ENCODE measurements around the gene C4BPB. TPM values are rescaled to one million over a fixed set of nuclear protein-coding genes. Genes with fewer than 3 reads are reported as not detected.

Gene C4BPB
- total RNA-seq, 2 donors from 2014 or later: not detected

DNA sequence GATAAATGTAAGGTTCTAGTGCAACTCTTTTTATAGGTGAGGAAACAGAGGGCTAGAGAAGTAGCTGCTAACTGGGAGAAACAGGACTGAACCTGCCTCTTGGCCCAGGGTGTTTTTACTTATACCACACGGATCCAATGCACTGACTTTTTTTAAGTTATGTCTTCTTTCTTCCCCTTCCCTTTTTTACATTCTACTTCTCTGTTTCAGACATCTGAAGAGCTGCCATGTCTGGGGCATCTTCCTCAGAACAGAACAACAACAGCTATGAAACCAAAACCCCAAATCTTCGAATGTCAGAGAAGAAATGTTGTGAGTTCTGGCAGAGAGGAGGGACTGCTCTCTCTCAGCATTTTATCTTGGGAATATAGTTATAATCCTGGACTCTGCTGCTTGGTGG is 34.2 kb upstream of the C4BPB start:
- Histone ChIP-seq H3K27me3 (ENCODE audit: control insufficient read depth, insufficient read depth, low read length, poor library complexity, severe bottlenecking) (no peaks in the 10 kb centered on the region), H3K27ac (ENCODE audit: low read depth, low read length) (no peak overlapping the region), H3K4me3 (ENCODE audit: low read length) (no peak overlapping the region), H3K9me3 (ENCODE audit: control insufficient read depth, low read length) (no peaks in the 10 kb centered on the region), H3K4me1 (ENCODE audit: control insufficient read depth, insufficient read depth, low read length) (no peaks in the 10 kb centered on the region), H3K9ac (ENCODE audit: extremely low read depth, low read length, poor library complexity, severe bottlenecking) (no peak overlapping the region), H3K36me3 (ENCODE audit: control insufficient read depth, insufficient read depth, low read length) (peaks cover under 1% of the 10 kb centered on the region)
- 89% methylated on average over 2 of the region's 2 CpGs; no CpG with 5 or more reads in 1 of the 2 experiments for WGBS, 2 experiments (ENCODE audit: insufficient coverage in 1 of 2, insufficient read length in 1 of 2)
- DNase-seq: no peak
- TF ChIP-seq, protein P1, sequence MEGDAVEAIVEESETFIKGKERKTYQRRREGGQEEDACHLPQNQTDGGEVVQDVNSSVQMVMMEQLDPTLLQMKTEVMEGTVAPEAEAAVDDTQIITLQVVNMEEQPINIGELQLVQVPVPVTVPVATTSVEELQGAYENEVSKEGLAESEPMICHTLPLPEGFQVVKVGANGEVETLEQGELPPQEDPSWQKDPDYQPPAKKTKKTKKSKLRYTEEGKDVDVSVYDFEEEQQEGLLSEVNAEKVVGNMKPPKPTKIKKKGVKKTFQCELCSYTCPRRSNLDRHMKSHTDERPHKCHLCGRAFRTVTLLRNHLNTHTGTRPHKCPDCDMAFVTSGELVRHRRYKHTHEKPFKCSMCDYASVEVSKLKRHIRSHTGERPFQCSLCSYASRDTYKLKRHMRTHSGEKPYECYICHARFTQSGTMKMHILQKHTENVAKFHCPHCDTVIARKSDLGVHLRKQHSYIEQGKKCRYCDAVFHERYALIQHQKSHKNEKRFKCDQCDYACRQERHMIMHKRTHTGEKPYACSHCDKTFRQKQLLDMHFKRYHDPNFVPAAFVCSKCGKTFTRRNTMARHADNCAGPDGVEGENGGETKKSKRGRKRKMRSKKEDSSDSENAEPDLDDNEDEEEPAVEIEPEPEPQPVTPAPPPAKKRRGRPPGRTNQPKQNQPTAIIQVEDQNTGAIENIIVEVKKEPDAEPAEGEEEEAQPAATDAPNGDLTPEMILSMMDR (conservative IDR thresholded peaks at IDR 0.05): no peak
- H3K27ac Mint-ChIP-seq: no peak overlapping the region
- peaks cover 13% of the 10 kb centered on the region for H3K4me1 Mint-ChIP-seq
- no peak overlapping the region for H3K4me3 Mint-ChIP-seq
- H3K9me3 Mint-ChIP-seq: no peaks in the 10 kb centered on the region
- peaks cover 2% of the 10 kb centered on the region for H3K27me3 Mint-ChIP-seq (ENCODE audit: insufficient read depth)
- no peaks in the 10 kb centered on the region for H3K36me3 Mint-ChIP-seq (ENCODE audit: low read depth)

GRCh38 chr1:207055386-207056001 is 33.2 kb upstream of the C4BPB start:
- Mint-ChIP-seq H3K9me3 (no peaks in the 10 kb centered on the region), H3K36me3 (ENCODE audit: low read depth) (peaks cover 2% of the 10 kb centered on the region), H3K4me1 (peaks cover 12% of the 10 kb centered on the region), H3K27ac (no peak overlapping the region), H3K4me3 (no peak overlapping the region), H3K27me3 (ENCODE audit: insufficient read depth) (peaks cover 2% of the 10 kb centered on the region)
- Histone ChIP-seq H3K27me3 (ENCODE audit: control insufficient read depth, insufficient read depth, low read length, poor library complexity, severe bottlenecking) (no peaks in the 10 kb centered on the region), H3K4me1 (ENCODE audit: control insufficient read depth, insufficient read depth, low read length) (no peaks in the 10 kb centered on the region), H3K27ac (ENCODE audit: low read depth, low read length) (no peak overlapping the region), H3K9me3 (ENCODE audit: control insufficient read depth, low read length) (no peaks in the 10 kb centered on the region), H3K4me3 (ENCODE audit: low read length) (no peak overlapping the region), H3K36me3 (ENCODE audit: control insufficient read depth, insufficient read depth, low read length) (no peaks in the 10 kb centered on the region), H3K9ac (ENCODE audit: extremely low read depth, low read length, poor library complexity, severe bottlenecking) (no peak overlapping the region)
- no peak for DNase-seq
- 84 to 91% methylated on average over 2 to 3 of the region's 3 CpGs for WGBS, 2 experiments (ENCODE audit: insufficient coverage in 1 of 2, insufficient read length in 1 of 2)
- TF ChIP-seq, protein P1 (conservative IDR thresholded peaks at IDR 0.05): no peak

DNA sequence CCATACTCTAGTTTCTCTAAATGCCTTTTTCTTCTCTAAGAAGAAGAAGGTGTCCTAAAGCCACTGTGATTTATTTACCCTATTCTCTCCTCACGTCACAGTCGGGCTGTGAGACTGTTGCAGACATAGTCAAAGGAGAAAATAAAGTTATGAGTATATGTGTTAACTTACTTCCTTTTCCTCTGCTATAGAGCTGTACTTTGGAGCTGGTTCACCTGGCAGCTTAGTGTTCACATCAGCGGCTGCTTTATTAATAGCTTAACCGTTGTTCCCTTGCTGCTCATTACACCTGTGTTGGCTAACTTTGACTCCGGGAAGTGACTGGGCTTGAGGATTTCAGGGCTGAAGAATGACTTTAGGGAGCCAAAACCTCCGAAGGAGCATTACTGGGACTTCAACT is 32.0 kb upstream of the C4BPB start:
- no peaks in the 10 kb centered on the region for H3K4me1 ChIP-seq (ENCODE audit: control insufficient read depth, insufficient read depth, low read length)
- H3K4me3 ChIP-seq (ENCODE audit: low read length): no peak overlapping the region
- TF ChIP-seq, protein P1 (conservative IDR thresholded peaks at IDR 0.05): no peak
- peaks cover 2% of the 10 kb centered on the region for H3K36me3 Mint-ChIP-seq (ENCODE audit: low read depth)
- no peaks in the 10 kb centered on the region for H3K9me3 Mint-ChIP-seq
- H3K9ac ChIP-seq (ENCODE audit: extremely low read depth, low read length, poor library complexity, severe bottlenecking): no peak overlapping the region
- H3K27me3 ChIP-seq (ENCODE audit: control insufficient read depth, insufficient read depth, low read length, poor library complexity, severe bottlenecking): no peaks in the 10 kb centered on the region
- H3K27ac Mint-ChIP-seq: no peak overlapping the region
- WGBS, 2 experiments (ENCODE audit: insufficient coverage in 1 of 2, insufficient read length in 1 of 2): 92 to 100% methylated on average over 3 to 6 of the region's 6 CpGs
- H3K4me3 Mint-ChIP-seq: no peak overlapping the region
- peaks cover 12% of the 10 kb centered on the region for H3K4me1 Mint-ChIP-seq
- H3K9me3 ChIP-seq (ENCODE audit: control insufficient read depth, low read length): no peaks in the 10 kb centered on the region
- no peaks in the 10 kb centered on the region for H3K36me3 ChIP-seq (ENCODE audit: control insufficient read depth, insufficient read depth, low read length)
- H3K27ac ChIP-seq (ENCODE audit: low read depth, low read length): no peak overlapping the region
- peaks cover 2% of the 10 kb centered on the region for H3K27me3 Mint-ChIP-seq (ENCODE audit: insufficient read depth)
- no peak for DNase-seq

All from endodermal cell (in vitro differentiated cells).